Liver (tissue), 9 donors: ENCODE data around the gene NLRP14. TPM values are rescaled to one million over a fixed set of nuclear protein-coding genes. Genes with fewer than 3 reads are reported as not detected.

ENCODE experiments used
- DNase-seq: peaks from one replicate; pipeline ENCODE4 v3.0.0-alpha.2; 2017; ENCODE audit warnings: low spot score
- H3K27ac ChIP-seq, 2 donors: one replicate each; pipeline ENCODE4 v1.7.0; 2013; ENCODE audit warnings: inconsistent platforms in 2 of 2, low read length in 2 of 2, control low read depth in 1 of 2, low read depth in 1 of 2, mild to moderate bottlenecking in 1 of 2
- H3K27me3 ChIP-seq, 4 donors: one replicate each; pipeline versions ENCODE4 v1.6.1 to v1.7.0; 2013; ENCODE audit warnings: low read length in 3 of 4, inconsistent platforms in 1 of 4, mild to moderate bottlenecking in 1 of 4, moderate library complexity in 1 of 4; ENCODE audit not compliant: control insufficient read depth in 4 of 4, insufficient read depth in 4 of 4
- H3K36me3 ChIP-seq, 4 donors: one replicate each; pipeline versions ENCODE4 v1.6.1 to v1.7.0; 2013; ENCODE audit warnings: low read length in 3 of 4, mild to moderate bottlenecking in 3 of 4, low read depth in 1 of 4, moderate library complexity in 1 of 4; ENCODE audit not compliant: control insufficient read depth in 4 of 4, insufficient read depth in 3 of 4
- H3K4me1 ChIP-seq, 4 donors: one replicate each; pipeline versions ENCODE4 v1.6.1 to v1.7.0; 2013; ENCODE audit warnings: low read length in 3 of 4, mild to moderate bottlenecking in 3 of 4, moderate library complexity in 1 of 4; ENCODE audit not compliant: control insufficient read depth in 4 of 4, insufficient read depth in 4 of 4
- H3K4me3 ChIP-seq, 3 donors: one replicate each; pipeline versions ENCODE4 v1.6.1 to v1.7.0; 2013; ENCODE audit warnings: low read length in 3 of 3, control low read depth in 1 of 3, low read depth in 1 of 3, mild to moderate bottlenecking in 1 of 3
- H3K9ac ChIP-seq, 2 donors: one replicate each; pipeline ENCODE4 v1.7.0; 2013; ENCODE audit warnings: low read length in 2 of 2, mild to moderate bottlenecking in 2 of 2, moderate library complexity in 2 of 2, control low read depth in 1 of 2, low read depth in 1 of 2
- H3K9me3 ChIP-seq, 4 donors: one replicate each; pipeline versions ENCODE4 v1.6.1 to v1.7.0; 2013; ENCODE audit warnings: low read length in 3 of 4; ENCODE audit not compliant: control insufficient read depth in 4 of 4
- ATF3 ChIP-seq: IDR thresholded peaks from 2 replicates; pipeline ENCODE4 v1.6.1; 2016; ENCODE audit warnings: antibody characterized with exemption
- CTCF ChIP-seq: fragments of 150-350 bp; IDR thresholded peaks from 2 replicates; pipeline ENCODE4 v1.5.1; 2017; ENCODE audit warnings: improper control_type of control experiment, low read depth, low read length; ENCODE audit not compliant: missing input control
- EGR1 ChIP-seq, 2 donors: IDR thresholded peaks; 2 replicates each; pipeline ENCODE4 v1.6.1; 2016 to 2018; ENCODE audit warnings: antibody characterized with exemption in 2 of 2, low read depth in 2 of 2
- FOXA1 ChIP-seq: IDR thresholded peaks from 2 replicates; pipeline ENCODE4 v1.6.1; 2016; ENCODE audit warnings: antibody characterized with exemption
- FOXA2 ChIP-seq: IDR thresholded peaks from 2 replicates; pipeline ENCODE4 v1.6.1; 2016; ENCODE audit warnings: antibody characterized with exemption
- GABPA ChIP-seq, 2 donors: IDR thresholded peaks in 1 of 2; conservative IDR thresholded peaks in 1 of 2; 2 replicates each; pipeline ENCODE4 v1.6.1; 2016; ENCODE audit warnings: antibody characterized with exemption in 2 of 2, mild to moderate bottlenecking in 1 of 2, moderate library complexity in 1 of 2
- HNF4G ChIP-seq: IDR thresholded peaks from 2 replicates; pipeline ENCODE4 v1.6.1; 2016; ENCODE audit warnings: antibody characterized with exemption
- JUND ChIP-seq, 2 donors: IDR thresholded peaks; 2 replicates each; pipeline ENCODE4 v1.6.1; 2016; ENCODE audit warnings: antibody characterized with exemption in 2 of 2
- NR2F2 ChIP-seq: IDR thresholded peaks from 2 replicates; pipeline ENCODE4 v1.6.1; 2016; ENCODE audit warnings: antibody characterized with exemption
- RAD21 ChIP-seq, 2 donors: IDR thresholded peaks; 2 replicates each; pipeline ENCODE4 v1.6.1; 2016; ENCODE audit warnings: antibody characterized with exemption in 2 of 2, mild to moderate bottlenecking in 2 of 2
- RXRA ChIP-seq, 2 donors: IDR thresholded peaks; 2 replicates each; pipeline ENCODE4 v1.6.1; 2017 to 2018; ENCODE audit warnings: antibody characterized with exemption in 2 of 2, mild to moderate bottlenecking in 1 of 2
- SP1 ChIP-seq: IDR thresholded peaks from 2 replicates; pipeline ENCODE4 v1.6.1; 2018; ENCODE audit warnings: antibody characterized with exemption, mild to moderate bottlenecking
- TAF1 ChIP-seq: conservative IDR thresholded peaks from 2 replicates; pipeline ENCODE4 v1.6.1; 2016; ENCODE audit warnings: antibody characterized with exemption, mild to moderate bottlenecking
- YY1 ChIP-seq: IDR thresholded peaks from 2 replicates; pipeline ENCODE4 v1.6.1; 2016; ENCODE audit warnings: antibody characterized with exemption, mild to moderate bottlenecking
- ZBTB33 ChIP-seq: IDR thresholded peaks from 2 replicates; pipeline ENCODE4 v1.6.1; 2016; ENCODE audit warnings: antibody characterized with exemption
- WGBS: extraction: QIAGEN DNeasy Blood & Tissue Kit; methylation state at CpG from one replicate; pipeline ENCODE4 v1.1.7; 2013; 5-methylcytosine and 5-hydroxymethylcytosine counted together
- polyA plus RNA-seq, 2 donors: library from polyadenylated mRNA; stranded (reverse) in 1 of 2; unstranded in 1 of 2; fragments of 200-250 nt in 1 of 2; fragments of >200 nt in 1 of 2; fragmentation: Nextera tagmentation in 1 of 2; extraction: Ambion mirVana in 1 of 2; gene quantifications; one replicate each; pipeline versions ENCODE4 v1.2.1 to v1.2.3, GENCODE V29; 2013 to 2015
- total RNA-seq, 2 donors: library from RNA; depleted of rRNA; stranded (reverse); fragments of >200 nt; gene quantifications; one replicate each; pipeline ENCODE4 v1.2.3, GENCODE V29; 2014
- TF ChIP-seq, protein P1 (sequence below): IDR thresholded peaks from 2 replicates; pipeline ENCODE4 v1.6.1; 2016; ENCODE audit warnings: antibody characterized with exemption, mild to moderate bottlenecking
- TF ChIP-seq, protein P2 (sequence below): IDR thresholded peaks from 2 replicates; pipeline ENCODE4 v1.6.1; 2016; ENCODE audit warnings: antibody characterized with exemption
- donor health status: healthy.
- donor health status: healthy.
- donor health status: healthy.
- donor health status: healthy.
- donor health status: healthy.

NLRP14 gene
- total and polyA plus RNA-seq, 4 donors = 0.02 to 0.50 (median 0.34) TPM

DNA sequence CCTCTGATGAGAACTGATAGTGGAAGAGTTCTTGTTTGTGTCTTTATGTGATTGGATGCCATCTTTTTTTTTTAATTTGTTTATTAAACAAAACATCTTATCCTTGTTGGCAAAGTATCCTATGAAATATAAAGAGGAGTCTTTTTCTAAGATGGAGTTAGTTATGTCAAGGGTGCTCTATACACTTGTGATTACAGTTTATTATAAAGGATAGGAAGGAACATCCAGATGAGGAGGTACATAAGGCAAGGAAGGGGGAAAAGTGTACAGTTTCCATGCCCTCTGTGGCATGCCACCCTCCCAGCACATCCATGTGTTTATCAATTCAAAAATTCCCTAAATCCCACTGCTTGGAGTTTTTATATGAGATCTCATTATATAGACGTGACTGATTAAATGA lies 61.2 kb downstream of the NLRP14 start (continued):
- no peak for TF ChIP-seq YY1
- no peak for TF ChIP-seq RAD21 (IDR thresholded peaks at IDR 0.05)
- no peak for TF ChIP-seq SP1
- no peak for TF ChIP-seq CTCF
- no peak for TF ChIP-seq FOXA1

DNA sequence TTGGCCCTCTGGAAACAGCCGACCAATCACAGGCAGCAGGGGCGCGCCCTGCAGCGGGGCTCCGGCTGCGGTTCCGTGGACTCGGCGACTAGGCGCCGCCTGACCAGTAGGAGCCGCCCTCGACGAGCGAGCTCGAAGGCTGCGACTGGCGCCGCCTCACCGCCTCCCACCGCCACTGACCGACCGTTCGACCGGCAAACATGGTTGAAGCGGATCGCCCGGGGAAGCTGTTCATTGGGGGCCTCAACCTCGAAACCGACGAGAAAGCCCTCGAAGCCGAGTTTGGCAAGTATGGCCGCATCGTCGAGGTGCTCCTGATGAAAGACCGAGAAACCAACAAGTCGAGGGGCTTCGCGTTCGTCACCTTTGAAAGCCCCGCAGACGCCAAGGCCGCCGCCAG lies 68.6 kb downstream of the NLRP14 start, which contains the start of gene RBMXL2:
TSS of gene RBMXL2 (plus strand) at position 78 of the 400 bp plus-strand sequence. CDS start at position 201, 123 bp downstream.
- peaks cover 0 to 6% (median 2%) of the 10 kb centered on the region in 4 donors for H3K9me3 ChIP-seq
- DNase-seq = no peak

DNA sequence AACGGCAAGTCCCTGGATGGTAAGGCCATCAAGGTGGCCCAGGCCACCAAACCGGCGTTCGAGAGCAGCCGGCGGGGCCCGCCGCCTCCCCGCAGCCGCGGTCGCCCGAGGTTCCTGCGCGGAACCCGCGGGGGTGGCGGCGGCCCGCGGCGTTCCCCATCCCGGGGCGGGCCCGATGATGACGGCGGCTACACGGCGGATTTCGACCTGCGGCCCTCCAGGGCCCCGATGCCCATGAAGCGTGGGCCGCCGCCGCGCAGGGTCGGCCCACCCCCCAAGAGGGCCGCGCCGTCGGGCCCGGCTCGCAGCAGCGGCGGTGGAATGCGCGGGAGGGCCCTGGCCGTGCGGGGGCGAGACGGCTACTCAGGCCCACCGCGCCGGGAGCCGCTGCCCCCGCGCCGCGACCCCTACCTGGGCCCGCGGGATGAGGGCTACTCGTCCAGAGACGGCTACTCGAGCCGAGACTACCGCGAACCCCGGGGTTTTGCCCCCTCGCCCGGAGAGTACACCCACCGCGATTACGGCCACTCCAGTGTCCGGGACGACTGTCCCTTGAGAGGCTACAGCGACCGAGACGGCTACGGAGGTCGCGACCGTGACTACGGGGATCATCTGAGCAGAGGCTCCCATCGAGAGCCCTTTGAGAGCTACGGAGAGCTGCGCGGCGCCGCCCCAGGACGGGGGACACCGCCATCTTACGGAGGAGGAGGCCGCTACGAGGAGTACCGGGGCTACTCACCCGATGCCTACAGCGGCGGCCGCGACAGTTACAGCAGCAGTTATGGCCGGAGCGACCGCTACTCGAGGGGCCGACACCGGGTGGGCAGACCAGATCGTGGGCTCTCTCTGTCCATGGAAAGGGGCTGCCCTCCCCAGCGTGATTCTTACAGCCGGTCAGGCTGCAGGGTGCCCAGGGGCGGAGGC lies 69.3 kb downstream of the NLRP14 start:
- Histone ChIP-seq H3K4me1 (no peaks in the 10 kb centered on the region), H3K27me3 (no peaks in the 10 kb centered on the region), H3K4me3 (no peak overlapping the region), H3K36me3 (no peaks in the 10 kb centered on the region), H3K9ac (no peak overlapping the region), H3K9me3 (peaks cover 0 to 6% (median 2%) of the 10 kb centered on the region in 4 donors), H3K27ac (no peak overlapping the region)
- no peak for DNase-seq
- 83% methylated on average over 111 of the region's 111 CpGs for WGBS
- TF ChIP-seq FOXA2 = no peak
- no peak for TF ChIP-seq TAF1
- TF ChIP-seq CTCF = no peak
- TF ChIP-seq RAD21 (IDR thresholded peaks at IDR 0.05) = no peak
- TF ChIP-seq, protein P1, sequence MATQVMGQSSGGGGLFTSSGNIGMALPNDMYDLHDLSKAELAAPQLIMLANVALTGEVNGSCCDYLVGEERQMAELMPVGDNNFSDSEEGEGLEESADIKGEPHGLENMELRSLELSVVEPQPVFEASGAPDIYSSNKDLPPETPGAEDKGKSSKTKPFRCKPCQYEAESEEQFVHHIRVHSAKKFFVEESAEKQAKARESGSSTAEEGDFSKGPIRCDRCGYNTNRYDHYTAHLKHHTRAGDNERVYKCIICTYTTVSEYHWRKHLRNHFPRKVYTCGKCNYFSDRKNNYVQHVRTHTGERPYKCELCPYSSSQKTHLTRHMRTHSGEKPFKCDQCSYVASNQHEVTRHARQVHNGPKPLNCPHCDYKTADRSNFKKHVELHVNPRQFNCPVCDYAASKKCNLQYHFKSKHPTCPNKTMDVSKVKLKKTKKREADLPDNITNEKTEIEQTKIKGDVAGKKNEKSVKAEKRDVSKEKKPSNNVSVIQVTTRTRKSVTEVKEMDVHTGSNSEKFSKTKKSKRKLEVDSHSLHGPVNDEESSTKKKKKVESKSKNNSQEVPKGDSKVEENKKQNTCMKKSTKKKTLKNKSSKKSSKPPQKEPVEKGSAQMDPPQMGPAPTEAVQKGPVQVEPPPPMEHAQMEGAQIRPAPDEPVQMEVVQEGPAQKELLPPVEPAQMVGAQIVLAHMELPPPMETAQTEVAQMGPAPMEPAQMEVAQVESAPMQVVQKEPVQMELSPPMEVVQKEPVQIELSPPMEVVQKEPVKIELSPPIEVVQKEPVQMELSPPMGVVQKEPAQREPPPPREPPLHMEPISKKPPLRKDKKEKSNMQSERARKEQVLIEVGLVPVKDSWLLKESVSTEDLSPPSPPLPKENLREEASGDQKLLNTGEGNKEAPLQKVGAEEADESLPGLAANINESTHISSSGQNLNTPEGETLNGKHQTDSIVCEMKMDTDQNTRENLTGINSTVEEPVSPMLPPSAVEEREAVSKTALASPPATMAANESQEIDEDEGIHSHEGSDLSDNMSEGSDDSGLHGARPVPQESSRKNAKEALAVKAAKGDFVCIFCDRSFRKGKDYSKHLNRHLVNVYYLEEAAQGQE = no peak
- TF ChIP-seq, protein P2, sequence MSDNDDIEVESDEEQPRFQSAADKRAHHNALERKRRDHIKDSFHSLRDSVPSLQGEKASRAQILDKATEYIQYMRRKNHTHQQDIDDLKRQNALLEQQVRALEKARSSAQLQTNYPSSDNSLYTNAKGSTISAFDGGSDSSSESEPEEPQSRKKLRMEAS = no peak
- no peak for TF ChIP-seq GABPA (IDR thresholded peaks at IDR 0.05 in 1 of 2, conservative IDR thresholded peaks at IDR 0.05 in 1 of 2)
- no peak for TF ChIP-seq JUND (IDR thresholded peaks at IDR 0.05)
- no peak for TF ChIP-seq SP1
- TF ChIP-seq YY1 = no peak
- TF ChIP-seq FOXA1 = no peak

More for the DNA sequence above, 68.6 kb downstream of the NLRP14 start, which contains the start of gene RBMXL2:
- Histone ChIP-seq H3K9ac (no peak within 1 kb of the TSS), H3K4me1 (no peaks in the 10 kb centered on the region), H3K27ac (no peak within 1 kb of the TSS), H3K4me3 (no peak within 1 kb of the TSS), H3K27me3 (no peaks in the 10 kb centered on the region), H3K36me3 (no peaks in the 10 kb centered on the region)
- 72% methylated on average over 45 of the region's 45 CpGs for WGBS
- no peak for TF ChIP-seq ZBTB33
- TF ChIP-seq NR2F2 = no peak
- TF ChIP-seq JUND (IDR thresholded peaks at IDR 0.05) = no peak
- no peak for TF ChIP-seq FOXA1
- no peak for TF ChIP-seq RAD21 (IDR thresholded peaks at IDR 0.05)
- no peak for TF ChIP-seq EGR1 (IDR thresholded peaks at IDR 0.05; ENCODE audit: low read depth in 2 of 2)
- TF ChIP-seq ATF3 = no peak
- no peak for TF ChIP-seq SP1
- no peak for TF ChIP-seq HNF4G
- no peak for TF ChIP-seq RXRA (IDR thresholded peaks at IDR 0.05)
